ENCODE measurements around the gene RAMP3. TPM values are rescaled to one million over a fixed set of nuclear protein-coding genes. Genes with fewer than 3 reads are reported as not detected.

Gene RAMP3
- total RNA-seq, 4 donors from 2014 or later = 24.6 to 166 (median 50.8) TPM

DNA sequence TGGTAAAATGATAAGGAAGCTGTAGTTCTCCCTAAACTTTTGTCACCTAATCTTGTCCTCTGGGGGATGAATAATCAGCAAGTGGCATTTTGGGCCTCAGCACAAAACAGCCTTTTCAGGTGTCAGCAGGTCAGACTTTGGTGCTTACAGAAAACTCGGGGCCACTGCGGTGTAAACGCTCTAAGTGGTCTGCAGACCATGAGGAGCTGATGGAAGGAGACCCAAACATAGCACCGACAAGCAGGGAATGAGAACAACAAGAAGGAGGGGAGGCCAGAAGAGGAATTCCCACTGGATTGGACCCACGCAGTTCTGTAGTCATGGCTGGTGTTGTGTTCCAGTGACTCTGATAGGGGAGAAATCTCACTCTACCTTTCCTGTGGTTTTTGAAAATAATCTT, 45.4 kb downstream of the RAMP3 start:
- TF ChIP-seq, protein P1, sequence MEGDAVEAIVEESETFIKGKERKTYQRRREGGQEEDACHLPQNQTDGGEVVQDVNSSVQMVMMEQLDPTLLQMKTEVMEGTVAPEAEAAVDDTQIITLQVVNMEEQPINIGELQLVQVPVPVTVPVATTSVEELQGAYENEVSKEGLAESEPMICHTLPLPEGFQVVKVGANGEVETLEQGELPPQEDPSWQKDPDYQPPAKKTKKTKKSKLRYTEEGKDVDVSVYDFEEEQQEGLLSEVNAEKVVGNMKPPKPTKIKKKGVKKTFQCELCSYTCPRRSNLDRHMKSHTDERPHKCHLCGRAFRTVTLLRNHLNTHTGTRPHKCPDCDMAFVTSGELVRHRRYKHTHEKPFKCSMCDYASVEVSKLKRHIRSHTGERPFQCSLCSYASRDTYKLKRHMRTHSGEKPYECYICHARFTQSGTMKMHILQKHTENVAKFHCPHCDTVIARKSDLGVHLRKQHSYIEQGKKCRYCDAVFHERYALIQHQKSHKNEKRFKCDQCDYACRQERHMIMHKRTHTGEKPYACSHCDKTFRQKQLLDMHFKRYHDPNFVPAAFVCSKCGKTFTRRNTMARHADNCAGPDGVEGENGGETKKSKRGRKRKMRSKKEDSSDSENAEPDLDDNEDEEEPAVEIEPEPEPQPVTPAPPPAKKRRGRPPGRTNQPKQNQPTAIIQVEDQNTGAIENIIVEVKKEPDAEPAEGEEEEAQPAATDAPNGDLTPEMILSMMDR (IDR thresholded peaks at IDR 0.05; ENCODE audit: low read depth) = no peak

DNA sequence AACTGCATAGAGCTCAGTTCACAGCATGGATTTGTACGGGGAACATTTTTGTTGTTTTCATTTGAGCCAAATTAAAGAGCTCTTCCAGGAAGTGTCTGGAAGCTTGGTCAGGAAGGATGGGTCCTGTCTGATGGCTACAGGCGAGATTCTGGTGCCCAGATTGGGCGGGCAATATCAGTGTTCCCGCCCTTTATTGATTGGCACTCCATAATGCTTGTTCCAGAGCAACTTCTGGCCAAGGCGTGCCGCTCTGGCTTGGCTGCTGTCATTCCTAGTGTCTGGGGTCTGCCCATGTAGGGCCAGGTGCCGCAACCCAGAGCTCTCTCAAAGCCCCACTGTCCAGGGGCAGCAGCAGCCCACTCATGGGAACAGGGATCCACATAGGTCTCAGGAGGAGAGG, 45.9 kb downstream of the RAMP3 start:
- TF ChIP-seq, protein P1 (IDR thresholded peaks at IDR 0.05; ENCODE audit: low read depth) = no peak

DNA sequence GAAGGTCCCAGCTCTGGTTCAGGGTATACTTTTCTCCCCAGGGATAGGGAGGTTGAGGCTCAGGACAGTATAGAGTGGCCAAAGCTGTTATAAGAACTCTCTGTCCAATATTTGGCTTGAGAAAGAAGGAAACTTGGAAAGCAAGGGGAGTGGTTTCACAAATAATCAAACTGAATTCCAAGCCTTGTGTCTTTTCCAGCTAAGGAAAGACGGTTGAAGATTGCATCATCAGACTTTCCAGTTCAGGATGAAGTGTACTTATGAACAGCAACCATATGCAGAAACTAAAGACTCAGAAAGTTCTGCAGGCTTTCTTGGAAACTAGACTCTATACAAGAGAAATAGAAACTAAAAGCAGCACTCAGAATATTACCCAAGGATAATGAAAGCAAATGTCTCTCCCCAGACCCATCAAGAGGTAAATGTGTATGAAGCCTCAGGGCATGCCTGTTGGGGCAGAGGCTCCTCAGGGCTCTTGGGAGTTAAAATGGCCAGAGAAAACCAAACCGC, 46.4 kb downstream of the RAMP3 start:
- TF ChIP-seq, protein P1 (IDR thresholded peaks at IDR 0.05; ENCODE audit: low read depth) = no peak

DNA sequence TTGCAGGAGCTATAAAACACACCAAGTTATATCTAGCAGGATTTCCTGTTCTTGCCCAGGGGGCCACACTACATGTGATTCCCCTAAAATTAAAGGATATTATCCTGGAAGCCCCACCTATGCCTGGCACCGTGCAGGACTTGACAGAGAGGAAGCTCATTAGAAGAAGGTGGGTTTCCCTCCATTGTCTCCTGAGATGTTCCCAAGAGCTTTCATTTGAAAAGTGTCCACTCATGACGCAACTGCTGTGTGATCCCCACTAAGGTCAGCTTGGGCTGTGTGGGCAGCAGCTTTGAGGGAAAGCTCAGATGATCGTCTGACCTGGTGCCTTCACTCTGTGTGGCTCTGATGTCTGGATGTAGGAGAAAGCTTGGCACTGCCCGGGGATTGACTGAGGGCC, 53.5 kb downstream of the RAMP3 start:
- TF ChIP-seq, protein P1 (IDR thresholded peaks at IDR 0.05; ENCODE audit: low read depth) = no peak

DNA sequence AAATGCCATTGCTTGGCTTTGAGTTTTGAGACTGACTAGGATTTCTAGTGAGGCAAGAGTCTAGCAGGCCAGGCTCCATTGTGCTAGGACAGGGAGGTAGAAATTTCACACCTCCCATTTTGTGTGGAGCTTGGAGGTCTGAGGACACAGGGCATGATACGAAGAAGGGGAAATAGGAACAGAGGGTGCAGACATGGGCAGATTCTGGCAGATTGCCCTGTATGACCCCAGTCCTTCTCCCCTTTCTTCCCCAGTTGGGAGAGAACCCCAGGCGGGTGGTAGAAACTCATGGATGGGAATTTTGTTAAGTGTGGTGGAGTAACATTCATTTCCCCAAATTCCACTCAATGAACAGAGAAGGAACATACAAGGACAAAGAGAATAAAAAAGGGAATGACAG, 54.4 kb downstream of the RAMP3 start:
- TF ChIP-seq, protein P1 (IDR thresholded peaks at IDR 0.05; ENCODE audit: low read depth) = no peak

DNA sequence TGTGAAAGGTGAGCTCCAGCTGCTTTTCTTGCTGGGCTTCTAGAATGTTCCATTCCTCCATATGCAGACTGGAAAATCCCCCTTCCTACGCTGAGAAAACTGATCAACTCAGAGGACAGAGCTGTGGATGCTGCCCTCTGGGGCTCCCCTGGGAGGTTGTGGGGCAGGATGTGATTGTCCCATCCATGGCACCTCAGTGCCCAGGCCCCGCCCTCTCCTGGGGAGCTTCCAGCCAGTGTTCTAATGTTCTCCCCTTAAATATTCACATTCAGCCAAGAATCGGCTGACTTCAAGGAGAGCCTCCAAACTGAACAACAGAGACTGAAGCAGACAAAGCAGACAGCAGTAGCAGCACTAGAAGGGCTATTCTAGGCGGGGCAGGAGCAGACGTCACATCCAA, 55.0 kb downstream of the RAMP3 start:
- TF ChIP-seq, protein P1 (IDR thresholded peaks at IDR 0.05; ENCODE audit: low read depth) = no peak

DNA sequence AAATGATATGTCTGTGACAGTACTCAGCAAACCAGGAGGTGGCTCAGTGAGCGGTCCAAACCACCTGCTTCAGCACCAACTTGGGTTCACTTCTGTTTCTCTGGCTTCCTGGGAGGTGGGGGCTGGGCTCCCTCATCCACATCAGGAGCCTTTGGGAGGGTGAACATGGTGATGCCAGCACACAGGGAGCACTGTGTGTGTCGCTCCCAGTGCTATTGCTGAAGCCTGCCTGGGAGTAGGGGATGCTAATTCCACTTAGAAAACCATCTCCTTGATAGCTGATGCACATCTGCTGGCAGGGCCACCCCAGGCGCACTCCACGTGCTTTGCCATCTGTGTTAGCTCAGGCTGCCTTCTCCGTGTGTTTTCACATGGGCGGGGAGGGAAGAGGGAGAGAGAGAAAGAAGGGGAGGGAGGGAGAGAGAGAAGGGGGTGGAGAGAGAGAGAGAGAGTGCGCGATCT, 58.0 kb downstream of the RAMP3 start:
- TF ChIP-seq, protein P1 (IDR thresholded peaks at IDR 0.05; ENCODE audit: low read depth) = no peak

Measured in subcutaneous adipose tissue (tissue), 4 donors.